ENCODE measurements around the gene IRGM. TPM values are rescaled to one million over a fixed set of nuclear protein-coding genes. Genes with fewer than 3 reads are reported as not detected.
A peak's percentile ranks its signal among the peaks of the same experiment; 100 is the strongest.

The IRGM gene
- total RNA-seq, 2 experiments from 2014 or later, result 2.2 to 4.0 TPM

DNA sequence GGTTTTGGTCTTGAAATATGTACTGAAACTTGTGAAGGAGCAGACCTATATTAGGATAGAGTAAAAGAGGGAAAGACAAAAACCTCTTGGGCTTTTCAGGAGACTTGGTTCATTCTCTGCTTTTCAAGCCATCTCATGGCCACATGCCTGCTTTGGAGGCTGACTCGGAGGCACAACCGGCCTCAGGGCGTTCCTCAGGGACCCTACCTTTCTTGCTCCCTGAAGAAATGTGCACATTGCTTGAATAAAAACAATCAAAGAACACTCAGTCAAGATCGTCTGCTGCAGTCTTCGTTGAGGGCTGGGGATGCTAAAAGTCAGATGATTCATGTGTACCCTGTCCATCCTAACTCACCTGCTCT, 994 bp downstream of the IRGM start:
- Histone ChIP-seq H3K9me3 (ENCODE audit: control insufficient read depth in 1 of 2, insufficient read depth in 1 of 2, low read length in 2 of 2) (peaks cover 0 to 3% of the 10 kb centered on the region in 2 experiments), H3K27me3 (ENCODE audit: control insufficient read depth in 1 of 2, insufficient read depth in 2 of 2, low read length in 2 of 2) (no peaks in the 10 kb centered on the region), H3K36me3 (ENCODE audit: insufficient read depth, low read length) (no peaks in the 10 kb centered on the region), H3K4me1 (ENCODE audit: insufficient read depth, low read length) (peaks cover 17% of the 10 kb centered on the region), H3K27ac (ENCODE audit: low read depth in 1 of 2, low read length in 2 of 2) (no peak overlapping the region), H3K4me3 (ENCODE audit: low read length) (no peak overlapping the region)
- Mint-ChIP-seq H3K27ac (peak overlapping the region; percentile 87), H3K4me1 (ENCODE audit: low read depth) (peaks cover 31% of the 10 kb centered on the region), H3K4me3 (peak overlapping the region; percentile 87), H3K27me3 (no peaks in the 10 kb centered on the region), H3K9me3 (no peaks in the 10 kb centered on the region), H3K36me3 (ENCODE audit: low read depth) (no peaks in the 10 kb centered on the region)
- ATAC-seq (ENCODE audit: poor library complexity), result no peak
- POLR2A ChIA-PET, result interaction anchor here (0.8 to 2.8 kb wide), 14 partner anchors 41 to 924 kb away, joined by 3 to 41 read pairs (median 6); partner anchors contain the start of genes DCTN4, G3BP1, RBM22 and RPS14
- CTCF ChIA-PET, result interaction anchor here (0.5 to 2.8 kb wide), 25 partner anchors 36 to 502 kb away, joined by 3 to 28 read pairs (median 5); partner anchors contain the start of genes DCTN4, GPX3, RBM22 and RPS14
- intact Hi-C loops (cut with DNase I, micrococcal nuclease), result loop anchor here (1.0 to 5.0 kb wide), 6 partner anchors 46 to 490 kb away; partner anchors contain the start of gene TCOF1 (in 1 of the 2)
- DNase-seq, result no peak
- TF ChIP-seq, protein P1, sequence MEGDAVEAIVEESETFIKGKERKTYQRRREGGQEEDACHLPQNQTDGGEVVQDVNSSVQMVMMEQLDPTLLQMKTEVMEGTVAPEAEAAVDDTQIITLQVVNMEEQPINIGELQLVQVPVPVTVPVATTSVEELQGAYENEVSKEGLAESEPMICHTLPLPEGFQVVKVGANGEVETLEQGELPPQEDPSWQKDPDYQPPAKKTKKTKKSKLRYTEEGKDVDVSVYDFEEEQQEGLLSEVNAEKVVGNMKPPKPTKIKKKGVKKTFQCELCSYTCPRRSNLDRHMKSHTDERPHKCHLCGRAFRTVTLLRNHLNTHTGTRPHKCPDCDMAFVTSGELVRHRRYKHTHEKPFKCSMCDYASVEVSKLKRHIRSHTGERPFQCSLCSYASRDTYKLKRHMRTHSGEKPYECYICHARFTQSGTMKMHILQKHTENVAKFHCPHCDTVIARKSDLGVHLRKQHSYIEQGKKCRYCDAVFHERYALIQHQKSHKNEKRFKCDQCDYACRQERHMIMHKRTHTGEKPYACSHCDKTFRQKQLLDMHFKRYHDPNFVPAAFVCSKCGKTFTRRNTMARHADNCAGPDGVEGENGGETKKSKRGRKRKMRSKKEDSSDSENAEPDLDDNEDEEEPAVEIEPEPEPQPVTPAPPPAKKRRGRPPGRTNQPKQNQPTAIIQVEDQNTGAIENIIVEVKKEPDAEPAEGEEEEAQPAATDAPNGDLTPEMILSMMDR (IDR thresholded peaks at IDR 0.05), result no peak

DNA sequence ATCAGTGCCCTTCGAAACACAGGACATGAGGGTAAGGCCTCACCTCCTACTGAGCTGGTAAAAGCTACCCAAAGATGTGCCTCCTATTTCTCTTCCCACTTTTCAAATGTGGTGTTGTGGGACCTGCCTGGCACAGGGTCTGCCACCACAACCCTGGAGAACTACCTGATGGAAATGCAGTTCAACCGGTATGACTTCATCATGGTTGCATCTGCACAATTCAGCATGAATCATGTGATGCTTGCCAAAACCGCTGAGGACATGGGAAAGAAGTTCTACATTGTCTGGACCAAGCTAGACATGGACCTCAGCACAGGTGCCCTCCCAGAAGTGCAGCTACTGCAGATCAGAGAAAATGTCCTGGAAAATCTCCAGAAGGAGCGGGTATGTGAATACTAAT, 1.9 kb downstream of the IRGM start:
- Mint-ChIP-seq H3K27me3 (no peaks in the 10 kb centered on the region), H3K4me3 (no peak overlapping the region), H3K27ac (no peak overlapping the region), H3K36me3 (ENCODE audit: low read depth) (no peaks in the 10 kb centered on the region), H3K9me3 (no peaks in the 10 kb centered on the region), H3K4me1 (ENCODE audit: low read depth) (peaks cover 31% of the 10 kb centered on the region)
- ChIA-PET POLR2A (interaction anchor here (0.9 to 2.8 kb wide), 2 partner anchors 59 to 148 kb away, joined by 3 to 41 read pairs; partner anchors contain the start of gene RBM22), CTCF (interaction anchor here (1.8 to 2.8 kb wide), 2 partner anchors 47 to 65 kb away, joined by 19 to 28 read pairs; no protein-coding TSS in a partner anchor)
- Histone ChIP-seq H3K36me3 (ENCODE audit: insufficient read depth, low read length) (no peaks in the 10 kb centered on the region), H3K4me3 (ENCODE audit: low read length) (no peak overlapping the region), H3K4me1 (ENCODE audit: insufficient read depth, low read length) (peaks cover 17% of the 10 kb centered on the region), H3K27ac (ENCODE audit: low read depth in 1 of 2, low read length in 2 of 2) (no peak overlapping the region), H3K27me3 (ENCODE audit: control insufficient read depth in 1 of 2, insufficient read depth in 2 of 2, low read length in 2 of 2) (no peaks in the 10 kb centered on the region), H3K9me3 (ENCODE audit: control insufficient read depth in 1 of 2, insufficient read depth in 1 of 2, low read length in 2 of 2) (peaks cover 0 to 3% of the 10 kb centered on the region in 2 experiments)
- no peak for ATAC-seq (ENCODE audit: poor library complexity)
- intact Hi-C loops (cut with DNase I, micrococcal nuclease), result loop anchor here in 1 of 2 experiments (5.0 kb wide), 1 partner anchor 491 kb away; the partner anchor contains the start of gene TCOF1
- DNase-seq, result no peak
- TF ChIP-seq, protein P1 (IDR thresholded peaks at IDR 0.05), result no peak

DNA sequence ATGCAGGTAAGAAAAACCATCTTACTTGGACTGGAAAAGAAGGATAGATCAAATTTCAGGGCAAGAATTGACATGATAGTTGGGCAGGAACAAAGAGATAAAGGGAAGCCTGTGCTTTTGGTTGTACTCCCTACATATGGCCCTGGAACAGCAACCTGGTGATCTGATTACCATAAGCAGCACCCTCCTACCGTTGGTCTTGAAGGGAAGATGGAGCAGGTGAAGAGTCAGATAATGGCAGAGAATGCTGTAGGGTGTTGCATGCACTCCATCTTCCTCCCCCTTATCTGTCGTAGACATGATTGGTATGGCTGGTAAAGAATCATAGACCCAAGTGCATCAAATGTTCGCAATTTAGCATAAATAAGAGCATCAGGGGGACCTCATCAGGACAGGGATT, 4.7 kb downstream of the IRGM start:
- intact Hi-C loops (cut with DNase I, micrococcal nuclease), result no loop called here
- Mint-ChIP-seq H3K9me3 (peaks cover 2% of the 10 kb centered on the region), H3K4me1 (ENCODE audit: low read depth) (peaks cover 35% of the 10 kb centered on the region), H3K4me3 (no peak overlapping the region), H3K27ac (no peak overlapping the region), H3K36me3 (ENCODE audit: low read depth) (peaks cover 5% of the 10 kb centered on the region), H3K27me3 (no peaks in the 10 kb centered on the region)
- Histone ChIP-seq H3K4me1 (ENCODE audit: insufficient read depth, low read length) (peaks cover 14% of the 10 kb centered on the region), H3K36me3 (ENCODE audit: insufficient read depth, low read length) (no peaks in the 10 kb centered on the region), H3K9me3 (ENCODE audit: control insufficient read depth in 1 of 2, insufficient read depth in 1 of 2, low read length in 2 of 2) (no peaks in the 10 kb centered on the region), H3K27ac (ENCODE audit: low read depth in 1 of 2, low read length in 2 of 2) (no peak overlapping the region), H3K4me3 (ENCODE audit: low read length) (no peak overlapping the region), H3K27me3 (ENCODE audit: control insufficient read depth in 1 of 2, insufficient read depth in 2 of 2, low read length in 2 of 2) (no peaks in the 10 kb centered on the region)
- TF ChIP-seq, protein P1 (IDR thresholded peaks at IDR 0.05), result no peak
- ChIA-PET POLR2A (interaction anchor here (0.7 kb wide), 1 partner anchor 558 kb away, joined by 3 read pairs; no protein-coding TSS in a partner anchor), CTCF (no interaction called here)
- DNase-seq (no peak), ATAC-seq (ENCODE audit: poor library complexity) (no peak)
